ENCODE results near the gene RCAN1.

Gene RCAN1

DNA sequence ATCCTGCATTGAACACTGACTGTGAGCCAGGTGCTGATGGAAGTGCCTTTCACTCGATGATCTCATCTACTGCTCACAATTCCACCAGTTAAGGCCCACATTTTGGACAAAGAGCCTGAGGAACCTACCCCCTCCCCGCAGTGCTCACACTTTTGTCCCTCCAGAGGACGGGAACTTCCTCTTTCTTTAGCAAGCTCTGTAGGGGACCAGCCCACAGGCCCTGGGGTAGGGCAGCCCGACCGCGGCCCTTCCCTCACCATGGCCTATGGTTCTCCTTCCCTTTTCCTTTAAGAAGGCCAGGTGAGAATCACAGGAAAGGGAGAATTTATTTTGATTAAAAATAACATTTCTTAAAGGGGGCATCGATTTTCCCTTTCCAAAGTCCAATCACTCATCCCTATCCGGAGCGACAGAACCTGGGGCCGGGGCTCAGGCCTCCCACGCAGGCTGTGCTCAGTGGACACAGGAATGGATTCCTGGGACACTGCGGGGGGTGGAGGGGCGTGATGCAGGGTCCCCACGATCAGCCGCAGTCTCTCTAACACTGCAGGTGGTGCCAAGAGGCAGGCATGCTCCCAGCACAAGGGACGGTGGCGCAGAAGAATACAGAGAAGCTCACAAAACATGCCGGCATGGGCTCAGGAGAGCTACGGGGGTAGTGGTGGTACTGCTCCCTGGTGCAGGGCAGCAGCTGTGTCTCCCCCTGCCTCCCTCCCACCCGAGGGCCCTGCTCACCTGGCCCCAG, 94.0 kb downstream of the RCAN1 start:
- no peak for TF ChIP-seq ZNF274 (IDR thresholded peaks at IDR 0.05; ENCODE audit: low read depth, low read length)
- no peak overlapping the region for H3K4me3 ChIP-seq (ENCODE audit: low read length)

- no peak overlapping the region for H3K4me3 ChIP-seq (ENCODE audit: low read length)
- no peak for TF ChIP-seq ZNF274 (IDR thresholded peaks at IDR 0.05; ENCODE audit: low read depth, low read length)
Observed at GRCh38 chr21:34520281-34520680, 94.6 kb downstream of the RCAN1 start.

DNA sequence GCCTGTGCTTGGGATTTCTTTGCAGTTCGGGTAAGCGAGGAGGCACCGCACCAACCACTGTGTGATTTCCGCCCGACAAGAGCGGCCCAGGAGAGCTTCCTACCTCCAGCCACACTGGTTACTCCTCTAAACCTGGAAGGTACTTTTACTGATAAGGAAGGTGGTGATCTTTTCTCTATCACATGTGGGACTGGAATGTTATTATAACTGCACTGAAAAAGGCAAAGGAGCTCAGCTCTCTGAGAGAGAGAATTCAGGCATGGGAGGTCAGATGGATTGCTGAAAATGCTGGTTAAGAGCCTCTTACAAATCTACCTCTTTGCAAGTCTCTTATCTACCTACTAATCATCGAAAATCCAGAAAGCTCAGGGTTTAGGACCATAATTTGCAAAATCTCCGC, 95.2 kb downstream of the RCAN1 start:
- TF ChIP-seq ZNF274 (IDR thresholded peaks at IDR 0.05; ENCODE audit: low read depth, low read length) = no peak
- H3K4me3 ChIP-seq (ENCODE audit: low read length) = no peak overlapping the region

GRCh38 chr21:34519016-34519415, 95.9 kb downstream of the RCAN1 start:
- no peak for TF ChIP-seq ZNF274 (IDR thresholded peaks at IDR 0.05; ENCODE audit: low read depth, low read length)
- H3K4me3 ChIP-seq (ENCODE audit: low read length) = no peak overlapping the region

DNA sequence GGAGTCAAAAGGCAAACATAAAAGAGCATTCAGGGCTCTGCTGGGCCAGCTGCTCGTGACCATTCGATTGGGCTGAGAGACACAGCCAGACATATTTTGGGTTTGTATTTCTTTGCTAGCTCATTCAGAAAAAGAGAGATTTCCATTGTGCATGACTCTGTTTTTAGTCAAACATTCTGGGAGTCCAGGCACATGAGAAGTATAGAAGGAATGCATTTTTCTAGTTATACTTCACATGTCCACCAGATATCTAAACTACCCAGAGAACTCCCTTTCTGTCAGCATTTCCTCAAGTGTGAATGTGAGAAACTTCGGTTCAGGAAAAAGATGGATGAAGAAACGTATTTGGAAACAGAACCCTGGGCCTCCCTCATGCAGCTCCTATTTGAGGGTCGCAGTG, 96.6 kb downstream of the RCAN1 start:
- no peak for TF ChIP-seq ZNF274 (IDR thresholded peaks at IDR 0.05; ENCODE audit: low read depth, low read length)
- H3K4me3 ChIP-seq (ENCODE audit: low read length) = no peak overlapping the region

GRCh38 chr21:34517491-34518245, 97.2 kb downstream of the RCAN1 start:
- no peak for TF ChIP-seq ZNF274 (IDR thresholded peaks at IDR 0.05; ENCODE audit: low read depth, low read length)

DNA sequence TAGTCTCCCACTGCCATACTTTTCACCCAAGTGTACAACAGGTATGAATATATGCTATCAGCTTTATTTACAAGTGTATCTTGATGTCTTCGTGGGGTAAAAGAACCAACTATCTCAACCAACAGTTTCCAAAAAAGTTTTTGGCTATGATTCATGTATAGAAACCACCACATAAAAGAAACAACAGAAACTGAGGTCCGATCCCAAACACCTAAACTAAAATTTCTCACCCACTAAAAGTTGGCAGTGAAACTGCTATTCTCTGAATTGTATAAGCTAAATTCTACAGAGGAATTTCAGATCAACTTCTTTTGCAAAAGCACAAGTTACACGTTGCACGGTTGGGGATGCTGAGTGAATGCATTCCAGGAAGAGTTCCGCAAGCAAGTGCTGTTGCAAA, 97.9 kb downstream of the RCAN1 start:
- no peak for TF ChIP-seq ZNF274 (IDR thresholded peaks at IDR 0.05; ENCODE audit: low read depth, low read length)
- no peak overlapping the region for H3K4me3 ChIP-seq (ENCODE audit: low read length)

More at GRCh38 chr21:34517491-34518245, 97.2 kb downstream of the RCAN1 start:
- no peak overlapping the region for H3K4me3 ChIP-seq (ENCODE audit: low read length)

GRCh38 chr21:34514576-34515115, 100.3 kb downstream of the RCAN1 start:
- H3K4me3 ChIP-seq (ENCODE audit: low read length) = no peak overlapping the region
- TF ChIP-seq ZNF274 (IDR thresholded peaks at IDR 0.05; ENCODE audit: low read depth, low read length) = no peak

DNA sequence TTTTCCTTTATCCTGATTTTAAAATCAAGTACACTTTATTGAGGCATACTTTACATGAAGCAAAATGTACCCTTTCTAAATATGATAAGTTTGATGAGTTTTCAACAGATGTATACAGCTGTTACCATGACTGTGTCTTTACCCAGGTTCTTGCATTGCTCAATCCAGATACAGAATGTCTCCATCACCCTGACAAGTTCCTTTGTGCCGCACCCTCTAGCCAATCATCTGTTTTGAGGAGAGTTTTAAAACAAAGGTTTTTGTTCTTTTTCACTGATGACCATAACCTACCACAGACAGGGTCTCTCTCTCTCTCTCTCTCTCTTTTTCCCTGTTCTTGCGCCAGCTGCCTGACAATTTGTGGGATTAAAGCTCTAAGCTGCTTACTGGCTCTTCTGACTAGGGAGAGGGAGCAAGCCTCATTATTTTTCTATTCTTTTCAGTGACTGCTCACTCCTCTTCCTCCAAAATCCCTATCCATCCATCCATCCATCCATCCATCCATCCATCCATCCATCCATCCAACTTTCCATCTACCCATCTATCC, 101.7 kb downstream of the RCAN1 start:
- no peak overlapping the region for H3K4me3 ChIP-seq (ENCODE audit: low read length)
- no peak for TF ChIP-seq ZNF274 (IDR thresholded peaks at IDR 0.05; ENCODE audit: low read depth, low read length)

DNA sequence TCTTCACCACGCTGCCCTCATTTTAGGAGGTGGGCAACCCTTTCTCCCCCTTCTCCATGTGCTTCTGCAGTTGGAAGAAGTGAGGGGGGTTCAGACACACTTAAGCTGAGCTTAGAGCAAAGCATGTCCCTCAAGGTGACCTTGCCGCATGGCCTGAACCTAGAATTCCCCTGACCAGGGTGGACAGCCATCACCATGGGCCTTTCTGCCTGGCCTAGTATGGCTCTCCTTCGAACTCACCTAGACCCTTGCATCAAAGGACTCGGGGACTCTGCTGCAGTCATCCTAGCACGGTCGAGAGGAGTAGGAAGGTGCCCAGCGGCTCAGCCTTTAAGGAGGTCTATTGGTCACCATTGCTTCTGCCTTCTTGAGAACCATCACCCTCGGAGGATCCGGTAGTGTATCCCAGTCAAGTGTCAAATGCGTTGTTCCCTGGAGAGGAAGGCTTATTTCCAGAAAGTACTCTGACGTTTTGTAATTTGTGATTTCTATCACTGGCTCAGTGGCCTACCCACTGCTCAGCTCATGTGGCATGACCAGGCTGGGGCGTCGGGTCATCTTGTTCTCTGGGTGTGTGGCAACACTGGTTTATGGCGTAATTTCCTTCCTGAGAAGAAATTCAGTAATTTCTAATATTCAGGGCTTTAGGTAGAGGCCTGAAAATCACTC, 103.0 kb downstream of the RCAN1 start, which contains the start of gene KCNE1:
KCNE1 (minus strand) TSS at position 424 of the 669 bp plus-strand sequence. CDS start 62,576 bp downstream, outside the sequence.
- TF ChIP-seq ZNF274 (IDR thresholded peaks at IDR 0.05; ENCODE audit: low read depth, low read length) = no peak

GRCh38 chr21:34511181-34511580, 103.7 kb downstream of the RCAN1 start:
- H3K4me3 ChIP-seq (ENCODE audit: low read length) = no peak overlapping the region
- no peak for TF ChIP-seq ZNF274 (IDR thresholded peaks at IDR 0.05; ENCODE audit: low read depth, low read length)

More for the DNA sequence above, 103.0 kb downstream of the RCAN1 start, which contains the start of gene KCNE1:
- no peak within 1 kb of the TSS for H3K4me3 ChIP-seq (ENCODE audit: low read length)

DNA sequence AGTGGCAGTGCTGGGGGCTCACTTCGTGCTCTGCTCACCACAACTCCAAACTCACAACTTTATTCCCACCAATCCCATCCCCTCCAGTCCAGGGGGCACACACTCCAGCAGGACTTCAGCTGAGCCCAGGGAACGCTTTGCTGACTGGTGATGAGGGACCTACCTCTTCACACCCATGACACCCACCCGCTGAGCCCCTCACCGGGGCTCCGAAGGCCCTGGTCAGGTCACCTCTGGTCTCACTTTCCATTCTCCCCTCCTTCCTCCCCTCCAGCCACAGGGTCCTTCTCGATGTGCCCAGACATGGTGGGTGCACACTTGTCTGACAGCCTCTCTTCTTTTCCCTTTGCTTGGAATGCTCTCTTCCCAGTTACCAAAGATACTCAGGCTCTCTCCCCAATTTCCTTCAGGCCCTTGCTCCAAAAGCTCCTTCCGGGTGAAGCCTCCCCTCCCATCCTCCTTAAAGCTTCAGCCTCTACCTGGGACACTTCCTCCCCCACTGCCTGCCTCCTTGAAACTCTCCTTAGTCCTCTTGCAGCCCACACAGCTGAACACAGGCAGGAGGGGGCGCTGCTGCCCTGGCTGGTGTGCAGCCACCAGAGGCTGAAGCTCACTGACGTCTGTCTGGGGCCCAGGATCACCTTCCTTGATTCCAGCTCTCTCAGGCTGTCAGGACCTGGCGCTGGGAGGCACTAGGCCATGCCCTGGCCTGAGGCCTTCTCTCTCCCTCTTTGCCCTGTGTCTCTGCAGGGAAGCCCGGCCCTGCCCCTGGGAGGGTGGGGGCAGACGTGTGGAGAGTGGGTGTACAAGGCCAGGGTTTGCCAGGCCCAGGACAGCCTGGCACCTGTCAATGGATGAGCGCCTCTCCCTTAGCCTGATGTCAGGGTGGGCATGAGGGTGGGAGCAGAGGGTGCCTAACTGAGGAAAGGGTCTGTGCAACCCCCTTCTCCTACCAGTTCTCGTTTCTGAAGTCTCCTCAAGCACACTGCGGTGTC, 104.5 kb downstream of the RCAN1 start:
- no peak for TF ChIP-seq ZNF274 (IDR thresholded peaks at IDR 0.05; ENCODE audit: low read depth, low read length)
- no peak overlapping the region for H3K4me3 ChIP-seq (ENCODE audit: low read length)

DNA sequence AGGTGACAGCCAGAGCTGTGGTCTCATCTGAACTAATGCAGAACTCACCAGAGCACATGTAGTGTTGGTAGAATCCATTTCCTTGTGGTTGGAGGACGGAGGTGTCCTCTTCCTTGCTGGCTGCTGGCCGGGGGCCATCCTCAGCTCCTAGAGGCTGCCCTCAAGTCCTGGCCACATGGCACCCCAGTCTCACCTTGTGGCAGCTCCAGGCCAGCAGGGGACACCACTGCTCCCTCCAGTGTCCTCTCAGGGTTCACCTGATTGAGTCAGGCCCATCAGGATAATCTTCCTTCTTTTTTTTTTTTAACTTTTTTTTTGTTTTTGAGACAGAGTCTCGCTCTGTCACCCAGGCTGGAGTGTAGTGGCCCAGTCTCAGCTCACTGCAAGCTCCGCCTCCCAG, 105.8 kb downstream of the RCAN1 start:
- H3K4me3 ChIP-seq (ENCODE audit: low read length) = no peak overlapping the region
- TF ChIP-seq ZNF274 (IDR thresholded peaks at IDR 0.05; ENCODE audit: low read depth, low read length) = no peak

All from GM08714 (cell line).